K562 (cell line): Measurements from ENCODE around the gene HSPB8. TPM values are rescaled to one million over a fixed set of nuclear protein-coding genes. Genes with fewer than 3 reads are reported as not detected.

Experiments
- FOXP1 ChIP-seq: sonication (generic); formaldehyde crosslinking; IDR thresholded peaks from 2 replicates; pipeline ENCODE4 v1.8.0; 2022; ENCODE audit warnings: mild to moderate bottlenecking, missing genetic modification reagents
- ZBTB40 ChIP-seq, 2 experiments: fragments of 450-650 bp in 1 of 2; sonication (generic) in 1 of 2; formaldehyde crosslinking in 1 of 2; IDR thresholded peaks; 2 replicates each; pipeline versions ENCODE4 v1.7.1 to v1.9.0; 2016 to 2022; ENCODE audit warnings: inconsistent platforms in 1 of 2, mild to moderate bottlenecking in 1 of 2, missing genetic modification reagents in 1 of 2
- polyA plus RNA-seq, 8 experiments: library from polyadenylated mRNA; depleted of rRNA in 4 of 8; stranded (reverse) in 5 of 8; unstranded in 3 of 8; fragments of >200 nt; fragmentation: Nextera tagmentation in 2 of 8; fragmentation: Illumina TruSeq in 1 of 8; extraction: Ambion mirVana in 2 of 8; extraction: Trizol in 1 of 8; gene quantifications; 2 replicates each; pipeline versions ENCODE4 v1.2.1 to v1.2.3, GENCODE V29; 2011 to 2014; ENCODE audit warnings: inconsistent platforms in 1 of 8, missing spikeins in 1 of 8
- total RNA-seq, 7 experiments: library from RNA; depleted of rRNA in 6 of 7; stranded (reverse); fragments of >200 nt in 6 of 7; fragmentation: Illumina TruSeq in 2 of 7; extraction: Trizol in 2 of 7; gene quantifications; 2 replicates each; pipeline versions ENCODE4 v1.2.1 to v1.2.3, GENCODE V29; 2011 to 2021; ENCODE audit warnings: low replicate concordance in 1 of 7

Gene HSPB8
- total and polyA plus RNA-seq, 9 of the 15 experiments (the other 6 are each of a cell fraction or from before 2014, with no cell fraction given), result 0.13 TPM; not detected in 8

GRCh38 chr12:119158402-119158801 lies 20.3 kb upstream of the HSPB8 start (continued):
- TF ChIP-seq ZBTB40 (IDR thresholded peaks at IDR 0.05), result no peak
- TF ChIP-seq ZBTB40 (CRISPR knock-in tag; IDR thresholded peaks at IDR 0.05), result no peak
- no peak for TF ChIP-seq FOXP1 (CRISPR knock-in tag)
